ENCODE results near the gene ADORA2A.
A peak's percentile ranks its signal among the peaks of the same experiment; 100 is the strongest.

The ADORA2A gene

DNA sequence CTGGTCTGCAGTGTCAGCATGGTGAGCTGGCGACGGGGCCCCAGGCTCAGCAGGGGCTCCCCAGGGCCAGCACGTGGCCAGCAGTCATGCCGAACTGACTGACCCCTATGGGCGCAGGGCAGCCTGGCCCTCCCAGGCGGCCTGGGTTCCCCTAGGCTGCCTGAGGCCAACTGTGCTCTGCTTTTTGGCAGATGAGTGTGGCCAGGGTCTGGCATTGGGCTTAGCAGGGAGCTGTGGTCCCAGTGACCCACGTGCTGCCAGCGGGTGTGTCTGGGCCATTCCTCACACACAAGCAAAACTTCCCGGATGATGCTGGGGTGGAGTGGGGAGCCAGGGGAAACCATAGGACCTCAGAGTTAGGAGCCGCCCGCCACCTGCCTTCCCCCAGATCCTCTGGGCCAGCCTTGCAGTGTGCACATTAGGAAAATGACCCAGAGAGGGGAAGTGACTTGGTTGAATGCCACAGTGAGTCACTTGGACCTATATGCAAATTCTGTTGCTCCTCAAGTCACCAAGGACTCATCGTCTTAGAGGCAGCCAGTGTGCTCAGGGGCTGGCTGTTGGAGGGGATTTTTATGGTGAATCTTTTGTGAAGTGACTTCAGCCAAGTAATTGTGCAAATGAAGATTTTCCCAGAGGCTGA lies 6.5 kb downstream of the ADORA2A start:
- no peak for DNase-seq

DNA sequence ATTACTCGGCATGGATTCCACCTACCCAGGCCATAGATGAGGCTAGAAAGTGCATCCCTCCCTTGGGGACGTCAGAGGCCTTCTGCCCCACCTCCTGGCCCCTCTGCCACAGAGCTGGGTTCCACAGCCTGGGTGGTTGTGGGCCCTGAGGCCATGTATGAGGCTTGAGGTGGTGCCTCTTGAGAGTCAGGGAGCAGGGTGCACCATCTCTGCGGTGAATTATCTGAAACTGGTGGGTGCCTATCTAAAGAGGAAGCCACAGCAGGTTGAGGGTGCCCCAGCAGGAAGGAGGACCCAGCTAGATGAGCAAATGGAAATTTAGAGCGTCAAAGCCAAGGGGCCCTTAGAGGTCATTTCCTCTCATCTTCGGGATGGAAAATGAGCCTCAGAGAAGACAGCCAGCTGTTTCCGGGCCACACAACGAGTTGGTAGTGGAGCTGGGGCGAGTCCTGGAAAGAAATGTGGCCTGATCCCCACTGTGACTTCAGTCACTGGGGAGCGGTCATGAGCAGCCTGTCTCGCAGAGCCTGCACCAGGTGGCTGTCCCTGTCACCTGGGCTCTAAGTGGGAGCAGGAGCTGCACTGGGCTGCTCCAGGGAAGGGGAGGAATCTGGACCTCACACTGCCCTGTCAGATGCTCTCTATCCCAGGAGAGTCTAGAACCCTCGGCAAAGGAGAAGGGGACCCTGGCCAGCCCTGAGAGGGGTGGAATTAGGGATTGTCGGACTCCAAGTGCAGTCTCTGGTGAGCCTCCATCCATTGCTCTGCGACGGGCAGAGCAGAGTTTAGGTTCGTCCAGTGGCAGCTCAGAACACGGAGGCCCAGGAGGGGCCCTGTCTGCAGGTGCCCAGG lies 7.3 kb downstream of the ADORA2A start:
- no peak for DNase-seq

DNA sequence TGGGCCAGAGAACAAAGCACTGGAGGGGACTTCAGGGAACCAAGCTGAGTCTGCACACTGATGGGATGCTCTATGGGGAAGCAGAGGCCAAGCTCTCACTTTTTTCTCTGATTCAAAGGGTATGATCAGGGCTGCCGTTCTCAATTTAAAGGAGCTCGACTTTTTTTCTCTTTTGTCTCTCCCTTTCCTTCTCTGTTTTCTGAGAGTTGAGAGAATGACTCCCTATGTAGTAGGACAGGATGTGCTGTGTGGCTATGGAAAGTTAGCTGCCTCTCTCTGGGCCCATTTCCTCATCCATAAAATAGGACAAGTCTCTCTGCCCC lies 7.9 kb downstream of the ADORA2A start:
- DNase-seq: no peak

DNA sequence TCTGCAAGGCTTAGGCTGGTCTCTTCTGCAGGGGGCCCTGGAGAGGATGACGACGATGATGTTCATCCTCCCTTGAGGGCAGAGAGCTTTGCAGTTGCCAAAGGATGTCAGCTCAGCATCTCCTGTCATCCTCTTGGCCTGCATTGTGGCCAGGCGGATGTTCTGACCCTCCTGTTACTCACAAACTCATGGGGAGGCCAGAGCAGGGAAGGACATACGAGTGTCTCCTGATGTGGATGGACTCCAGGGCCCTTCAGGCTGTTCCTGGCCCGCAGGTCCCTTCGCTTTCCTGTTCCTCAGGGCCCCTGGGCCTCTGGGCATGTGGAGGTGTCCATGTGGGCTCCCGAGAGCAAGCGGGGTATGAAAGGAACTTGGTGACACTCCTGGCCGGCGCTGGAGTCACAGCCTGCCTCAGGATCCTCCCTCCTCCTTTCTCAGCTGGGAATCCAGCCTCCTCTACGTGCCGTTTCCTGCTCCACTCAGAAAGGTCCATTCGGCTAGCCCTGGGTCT lies 8.5 kb downstream of the ADORA2A start:
- DNase-seq: no peak

DNA sequence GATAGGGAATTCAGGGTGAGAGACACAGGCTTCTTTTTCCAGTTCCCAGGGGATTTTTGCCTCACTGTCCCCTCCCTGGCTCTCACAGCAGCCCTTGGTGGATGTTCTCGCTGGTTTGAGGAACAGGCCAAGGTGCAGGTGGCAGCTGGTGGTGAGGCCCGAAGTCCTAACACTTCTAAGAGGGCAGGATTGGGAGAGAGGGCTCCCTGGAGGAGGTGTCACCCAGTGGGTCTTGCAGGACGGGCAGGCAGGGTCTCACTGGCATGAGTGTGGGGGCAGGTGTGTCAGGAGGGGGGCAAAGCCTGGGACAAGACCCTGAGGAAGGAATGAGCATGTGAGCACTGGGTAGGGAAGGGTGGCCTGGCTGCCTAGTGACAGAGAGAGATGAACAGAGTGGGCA lies 9.2 kb downstream of the ADORA2A start:
- DNase-seq: no peak

DNA sequence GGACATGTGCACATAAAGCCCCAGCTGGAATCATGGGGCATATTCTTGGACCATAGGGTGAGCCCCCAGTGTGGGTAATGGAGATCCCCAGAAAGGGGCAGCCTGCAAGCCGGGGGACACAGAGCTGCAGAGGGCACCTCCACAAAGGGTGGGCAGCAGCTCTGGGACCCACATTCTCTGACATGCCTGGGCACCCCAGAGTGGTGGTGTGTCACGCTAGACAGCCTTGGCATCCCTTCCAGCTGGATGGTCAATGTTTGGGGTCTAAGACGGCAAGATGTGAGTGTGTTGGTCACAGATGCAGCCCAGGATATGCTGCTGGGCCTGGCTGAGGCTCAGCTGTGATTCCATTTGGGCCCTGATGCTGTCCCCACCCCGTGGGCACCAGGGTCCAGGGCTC lies 9.7 kb downstream of the ADORA2A start:
- no peak for DNase-seq

DNA sequence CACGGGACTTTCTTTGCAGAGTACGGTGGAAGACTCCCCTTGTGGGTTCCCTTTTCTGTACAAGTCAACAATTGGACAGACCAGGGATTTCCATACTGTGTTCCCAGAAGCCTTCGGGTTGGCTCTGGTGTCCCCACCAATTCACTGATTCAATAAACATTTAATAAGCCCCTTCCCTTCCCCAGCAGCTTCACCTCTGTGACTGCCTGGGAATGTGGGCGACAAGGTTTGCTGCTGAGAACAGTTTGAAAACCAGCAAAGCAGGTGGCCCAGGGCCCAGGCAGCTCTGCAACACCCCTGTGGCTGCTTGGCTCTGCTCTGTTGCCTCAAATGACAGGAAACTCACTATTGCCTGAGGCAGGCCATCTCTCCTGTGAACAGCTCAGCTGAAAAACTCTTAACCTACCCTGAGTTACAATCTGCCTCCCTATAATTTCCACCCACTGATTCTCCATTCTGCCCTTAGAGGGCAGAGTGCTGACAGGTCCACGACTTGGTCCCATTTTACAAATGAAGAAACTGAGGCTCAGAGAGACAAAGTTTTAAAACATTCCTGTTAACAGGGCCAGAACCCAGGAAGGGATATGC lies 10.4 kb downstream of the ADORA2A start:
- no peak for DNase-seq

DNA sequence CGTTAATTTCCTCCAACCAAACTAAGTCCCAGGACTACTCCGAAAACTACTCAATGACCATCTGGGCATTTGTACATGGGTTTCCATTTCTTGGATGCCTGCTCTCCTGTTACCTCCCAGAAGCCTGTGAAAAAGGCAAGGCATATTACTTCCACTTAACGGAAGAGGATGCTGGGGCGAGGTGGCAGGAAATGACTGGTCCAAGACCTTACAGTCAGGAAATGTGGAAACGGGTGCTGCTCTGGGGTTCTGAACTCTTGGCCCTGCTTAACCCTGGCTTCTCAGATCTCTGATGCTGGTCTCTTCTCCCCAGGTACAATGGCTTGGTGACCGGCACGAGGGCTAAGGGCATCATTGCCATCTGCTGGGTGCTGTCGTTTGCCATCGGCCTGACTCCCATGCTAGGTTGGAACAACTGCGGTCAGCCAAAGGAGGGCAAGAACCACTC lies 12.9 kb downstream of the ADORA2A start:
- no peak for DNase-seq

DNA sequence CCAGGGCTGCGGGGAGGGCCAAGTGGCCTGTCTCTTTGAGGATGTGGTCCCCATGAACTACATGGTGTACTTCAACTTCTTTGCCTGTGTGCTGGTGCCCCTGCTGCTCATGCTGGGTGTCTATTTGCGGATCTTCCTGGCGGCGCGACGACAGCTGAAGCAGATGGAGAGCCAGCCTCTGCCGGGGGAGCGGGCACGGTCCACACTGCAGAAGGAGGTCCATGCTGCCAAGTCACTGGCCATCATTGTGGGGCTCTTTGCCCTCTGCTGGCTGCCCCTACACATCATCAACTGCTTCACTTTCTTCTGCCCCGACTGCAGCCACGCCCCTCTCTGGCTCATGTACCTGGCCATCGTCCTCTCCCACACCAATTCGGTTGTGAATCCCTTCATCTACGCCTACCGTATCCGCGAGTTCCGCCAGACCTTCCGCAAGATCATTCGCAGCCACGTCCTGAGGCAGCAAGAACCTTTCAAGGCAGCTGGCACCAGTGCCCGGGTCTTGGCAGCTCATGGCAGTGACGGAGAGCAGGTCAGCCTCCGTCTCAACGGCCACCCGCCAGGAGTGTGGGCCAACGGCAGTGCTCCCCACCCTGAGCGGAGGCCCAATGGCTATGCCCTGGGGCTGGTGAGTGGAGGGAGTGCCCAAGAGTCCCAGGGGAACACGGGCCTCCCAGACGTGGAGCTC lies 13.5 kb downstream of the ADORA2A start:
- DNase-seq: no peak

DNA sequence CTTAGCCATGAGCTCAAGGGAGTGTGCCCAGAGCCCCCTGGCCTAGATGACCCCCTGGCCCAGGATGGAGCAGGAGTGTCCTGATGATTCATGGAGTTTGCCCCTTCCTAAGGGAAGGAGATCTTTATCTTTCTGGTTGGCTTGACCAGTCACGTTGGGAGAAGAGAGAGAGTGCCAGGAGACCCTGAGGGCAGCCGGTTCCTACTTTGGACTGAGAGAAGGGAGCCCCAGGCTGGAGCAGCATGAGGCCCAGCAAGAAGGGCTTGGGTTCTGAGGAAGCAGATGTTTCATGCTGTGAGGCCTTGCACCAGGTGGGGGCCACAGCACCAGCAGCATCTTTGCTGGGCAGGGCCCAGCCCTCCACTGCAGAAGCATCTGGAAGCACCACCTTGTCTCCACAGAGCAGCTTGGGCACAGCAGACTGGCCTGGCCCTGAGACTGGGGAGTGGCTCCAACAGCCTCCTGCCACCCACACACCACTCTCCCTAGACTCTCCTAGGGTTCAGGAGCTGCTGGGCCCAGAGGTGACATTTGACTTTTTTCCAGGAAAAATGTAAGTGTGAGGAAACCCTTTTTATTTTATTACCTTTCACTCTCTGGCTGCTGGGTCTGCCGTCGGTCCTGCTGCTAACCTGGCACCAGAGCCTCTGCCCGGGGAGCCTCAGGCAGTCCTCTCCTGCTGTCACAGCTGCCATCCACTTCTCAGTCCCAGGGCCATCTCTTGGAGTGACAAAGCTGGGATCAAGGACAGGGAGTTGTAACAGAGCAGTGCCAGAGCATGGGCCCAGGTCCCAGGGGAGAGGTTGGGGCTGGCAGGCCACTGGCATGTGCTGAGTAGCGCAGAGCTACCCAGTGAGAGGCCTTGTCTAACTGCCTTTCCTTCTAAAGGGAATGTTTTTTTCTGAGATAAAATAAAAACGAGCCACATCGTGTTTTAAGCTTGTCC lies 14.3 kb downstream of the ADORA2A start:
- DNase-seq: no peak

DNA sequence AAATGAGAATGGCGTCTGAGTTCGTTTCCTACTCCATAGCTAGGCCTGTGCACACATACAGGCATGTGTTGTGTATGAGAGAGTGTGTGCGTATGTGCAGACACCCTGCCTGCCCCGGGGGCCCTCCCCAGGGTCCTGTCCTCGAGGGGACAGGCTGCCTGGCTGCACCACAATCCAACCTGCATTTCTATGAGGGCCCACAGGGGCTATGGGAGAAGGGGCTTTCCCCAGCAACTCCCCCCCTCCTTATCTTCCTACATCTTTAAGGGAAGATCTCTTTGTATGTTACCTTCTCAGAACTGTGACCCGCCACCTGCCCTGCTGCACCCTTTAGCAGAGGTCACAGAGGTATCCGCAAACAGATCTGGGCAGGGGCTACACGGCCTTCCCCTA lies 14.9 kb downstream of the ADORA2A start:
- DNase-seq: no peak

DNA sequence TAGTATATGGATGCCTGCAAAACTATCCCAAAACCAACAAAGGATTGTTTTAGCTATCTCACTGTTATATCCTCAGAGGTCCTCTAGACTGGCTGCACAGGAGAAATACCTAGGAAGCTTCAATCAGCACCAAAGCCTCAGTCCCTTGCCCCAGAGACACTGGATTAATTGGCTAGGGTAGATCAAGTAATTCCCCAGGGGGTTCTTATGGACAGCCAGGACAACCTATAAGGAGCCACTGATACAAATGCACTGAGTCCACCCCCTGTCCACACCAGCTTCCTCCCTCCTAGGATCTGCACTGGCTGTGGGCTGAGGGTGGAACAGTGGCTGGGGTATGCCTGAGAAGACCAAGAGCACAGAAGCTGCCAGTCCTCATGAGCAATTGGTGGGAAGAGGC lies 16.3 kb downstream of the ADORA2A start:
- DNase-seq: no peak

DNA sequence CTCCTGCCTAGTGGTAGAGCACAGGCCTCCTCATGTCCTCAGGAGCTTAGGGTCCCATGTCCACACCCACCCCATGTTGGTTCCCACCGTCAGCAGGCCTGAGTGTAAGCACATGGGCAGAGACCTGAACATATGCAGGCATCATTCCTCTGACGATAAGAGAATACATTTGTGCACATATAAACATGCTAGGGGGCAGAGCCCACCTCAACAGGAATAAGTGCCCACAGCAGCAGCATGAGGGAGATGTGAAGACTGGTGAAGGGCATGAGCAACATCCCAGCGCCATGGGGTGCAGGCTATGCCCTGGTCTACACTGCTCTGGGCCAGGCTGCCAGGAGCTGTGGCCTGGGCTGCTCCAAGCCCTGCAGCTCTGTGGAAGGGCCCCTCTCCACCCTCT lies 16.9 kb downstream of the ADORA2A start:
- DNase-seq: no peak

DNA sequence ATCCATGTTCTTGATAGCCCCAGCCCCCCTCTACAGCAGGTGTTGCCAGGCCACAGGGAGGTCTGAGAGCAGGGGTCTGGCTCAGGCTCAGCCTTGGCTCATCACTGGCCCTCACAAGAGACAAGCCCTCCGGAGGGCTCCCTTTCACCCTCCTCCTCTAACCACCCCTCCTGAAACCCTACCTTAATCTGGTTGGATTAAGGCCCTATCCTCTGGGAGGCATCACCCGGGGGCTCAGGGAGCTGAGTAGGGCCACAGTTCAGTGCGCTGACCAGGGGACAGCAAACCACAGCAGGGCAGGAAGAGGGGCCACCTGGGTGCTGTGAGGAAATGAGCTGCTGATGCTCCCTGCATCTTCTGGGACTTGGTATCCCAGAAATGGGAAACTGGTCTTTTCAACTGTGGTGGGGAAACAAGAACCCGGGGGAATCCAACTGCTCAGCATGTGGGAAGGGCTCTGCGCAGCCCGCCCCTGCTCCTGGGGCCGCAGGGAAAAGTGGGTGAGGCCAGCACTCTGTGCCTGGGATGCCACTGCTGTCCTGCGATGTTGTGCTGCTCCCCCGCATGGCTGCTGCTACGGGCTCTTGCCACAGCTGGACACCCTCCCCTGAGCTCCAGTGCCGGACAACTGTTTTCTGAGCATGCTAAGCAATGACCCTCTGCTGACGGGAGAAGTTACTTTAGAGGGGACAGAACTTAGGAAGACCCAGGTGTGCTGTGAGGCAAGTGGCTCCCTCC lies 17.5 kb downstream of the ADORA2A start:
- no peak for DNase-seq

DNA sequence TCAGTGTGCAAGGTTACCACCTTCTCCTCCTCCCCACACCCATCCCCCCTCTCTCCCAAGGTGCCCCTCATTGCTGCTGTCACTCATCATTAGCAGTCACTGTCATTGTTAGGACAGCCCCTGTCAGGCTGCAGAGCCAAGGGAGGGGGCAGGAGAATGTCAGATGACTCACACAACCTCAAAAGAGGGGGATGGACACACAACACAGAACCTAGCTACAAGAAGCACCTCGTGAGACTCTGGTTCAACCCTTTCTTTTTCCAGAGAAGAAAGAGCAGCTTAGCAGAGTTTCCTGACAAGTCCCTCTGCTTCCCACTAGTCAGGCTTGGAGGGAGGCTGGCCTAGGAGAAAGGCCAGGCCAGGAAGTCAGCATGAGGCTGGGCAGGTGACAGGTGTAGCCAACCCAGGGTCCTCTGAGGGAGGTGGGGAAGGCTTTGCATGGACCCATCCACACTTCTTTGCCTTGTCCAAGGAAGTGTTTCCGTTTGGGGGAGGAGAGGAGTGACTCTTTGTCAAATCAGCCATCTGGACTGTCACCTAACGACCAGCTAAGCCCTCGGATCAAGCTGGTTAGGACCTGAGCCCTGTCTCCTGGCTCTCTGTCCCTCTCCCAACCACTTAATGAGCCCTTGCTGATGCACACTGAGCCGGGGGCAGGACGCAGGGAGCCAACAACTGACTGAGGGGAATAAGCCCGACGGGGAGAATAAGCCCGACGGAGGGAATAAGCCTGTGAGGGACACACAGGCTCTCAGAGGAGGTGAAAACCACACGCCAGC lies 18.3 kb downstream of the ADORA2A start:
- DNase-seq: no peak

DNA sequence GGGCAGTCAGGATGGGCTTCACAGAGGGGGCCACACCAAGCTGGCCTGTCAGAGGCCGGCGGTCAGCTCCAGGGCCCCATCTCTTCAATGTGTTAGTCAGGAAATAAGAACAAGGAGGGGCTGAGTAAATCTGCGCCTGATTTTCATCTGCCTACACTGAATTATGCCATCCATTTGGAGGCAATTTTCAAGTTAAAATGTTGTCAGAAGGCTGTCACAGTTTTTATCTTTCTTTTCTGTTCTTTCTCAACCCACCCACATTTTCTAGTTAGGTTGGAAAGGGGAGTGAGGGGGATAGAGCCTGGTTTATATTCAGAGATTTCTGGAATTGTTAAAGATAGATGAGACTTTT lies 18.8 kb downstream of the ADORA2A start:
- DNase-seq: no peak

DNA sequence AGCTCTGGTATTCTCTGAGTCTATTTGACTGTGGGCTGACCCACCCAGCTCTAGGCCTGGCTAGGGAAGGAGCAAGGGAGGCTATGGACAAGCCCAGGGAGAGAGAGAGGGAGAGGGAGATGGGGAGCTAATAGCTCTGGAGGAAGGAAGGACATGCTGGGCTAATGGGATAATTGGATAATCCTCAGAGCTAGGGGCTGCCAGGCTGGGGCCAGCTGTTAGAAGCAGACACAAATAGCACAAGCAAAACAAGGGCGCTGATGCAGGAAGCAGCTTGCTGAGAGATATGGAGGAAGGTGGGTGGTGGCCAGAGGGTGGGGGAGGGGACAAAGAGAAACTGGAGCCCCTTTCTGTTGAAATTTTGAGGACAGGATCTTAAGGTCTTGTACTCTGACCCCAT lies 23.2 kb downstream of the ADORA2A start:
- DNase-seq: peak; percentile 20

DNA sequence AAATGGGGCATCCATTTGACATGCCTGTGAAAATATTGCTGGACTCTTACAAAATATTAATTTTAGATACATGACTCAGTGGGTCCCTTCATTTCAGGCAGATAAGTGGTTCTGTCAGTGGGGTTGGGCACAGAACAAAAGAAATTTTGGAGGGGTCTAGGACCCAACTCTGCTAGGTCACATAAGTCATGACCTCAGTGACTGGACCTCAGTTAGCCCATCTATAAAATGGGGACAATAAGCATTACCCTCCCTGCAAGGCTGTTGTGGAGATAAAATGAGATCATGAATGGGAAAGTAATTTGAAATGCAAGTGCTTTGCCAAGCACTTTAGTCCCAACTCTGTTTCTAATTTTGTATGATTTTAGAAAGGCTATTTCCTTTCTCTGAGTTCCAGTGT lies 23.8 kb downstream of the ADORA2A start:
- DNase-seq: no peak

DNA sequence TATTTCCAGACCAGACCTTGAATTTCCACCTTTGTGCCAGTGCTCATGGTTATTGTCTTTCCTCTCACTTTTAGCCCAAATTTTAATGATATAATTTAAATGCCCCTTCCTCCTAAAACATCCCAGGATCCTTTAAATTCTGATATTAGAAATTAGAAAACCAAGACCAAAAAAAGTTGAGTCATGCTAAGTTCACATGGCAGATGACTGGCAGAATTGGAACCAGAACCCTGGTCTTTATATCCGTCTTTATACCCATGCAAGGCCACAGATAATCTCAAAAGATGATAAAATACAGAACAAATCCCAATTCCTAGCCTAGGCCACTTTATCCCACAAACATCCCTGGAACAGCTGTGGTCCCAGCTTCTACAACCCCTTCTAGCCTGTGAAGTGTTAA lies 26.5 kb downstream of the ADORA2A start:
- DNase-seq: no peak

DNA sequence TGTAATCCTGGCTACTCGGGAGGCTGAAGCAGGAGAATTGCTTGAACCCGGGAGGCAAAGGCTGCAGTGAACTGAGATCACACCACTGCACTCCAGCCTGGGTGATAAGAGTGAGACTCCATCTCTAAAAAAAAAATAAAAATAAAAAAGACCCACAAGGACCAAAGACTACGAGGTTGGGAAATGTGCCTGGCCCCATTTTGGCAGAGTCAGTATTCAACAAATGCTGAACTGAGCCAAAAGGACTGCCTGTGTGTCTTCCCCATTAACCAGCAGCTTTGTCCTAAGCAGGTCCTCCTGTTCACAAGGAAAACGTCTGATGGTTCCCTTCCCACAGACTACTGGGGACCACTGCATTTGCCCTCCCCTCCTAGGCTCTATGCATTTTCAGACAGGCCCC lies 27.6 kb downstream of the ADORA2A start:
- no peak for DNase-seq
